A549 (cell line): ENCODE data around the gene IGF2R.

ENCODE experiments used
- EP300 ChIP-seq, 2 experiments: fragments of >200 bp; sonication (Bioruptor Twin); formaldehyde crosslinking; IDR thresholded peaks; 2 replicates in 1 of 2; 3 replicates in 1 of 2; pipeline ENCODE4 v1.6.1; 2016 to 2017
- KDM5A ChIP-seq: fragments of 200-600 bp; sonication (generic); IDR thresholded peaks from 2 replicates; pipeline ENCODE4 v1.6.1; 2016; ENCODE audit warnings: antibody characterized with exemption, mild to moderate bottlenecking
- NFE2L2 ChIP-seq: fragments of 150-350 bp; conservative IDR thresholded peaks from 2 replicates; pipeline ENCODE4 v1.6.1; 2014; ENCODE audit warnings: low read length
- PHF8 ChIP-seq: fragments of 200-600 bp; sonication (generic); IDR thresholded peaks from 2 replicates; pipeline ENCODE4 v1.6.1; 2016; ENCODE audit warnings: low read depth, mild to moderate bottlenecking, antibody characterized with exemption, moderate library complexity, borderline replicate concordance
- POLR2A ChIP-seq: IDR thresholded peaks from 2 replicates; pipeline ENCODE4 v1.6.1; 2012; ENCODE audit warnings: mild to moderate bottlenecking, low read length
- POLR2AphosphoS2 ChIP-seq: conservative IDR thresholded peaks from 2 replicates; pipeline ENCODE4 v1.6.1; 2012; ENCODE audit warnings: low read length, improper control_type of control experiment, inconsistent platforms
- RCOR1 ChIP-seq: fragments of 150-350 bp; IDR thresholded peaks from 2 replicates; pipeline ENCODE4 v1.6.1; 2014; ENCODE audit warnings: antibody characterized with exemption, low read length, low read depth
- TF ChIP-seq, protein P1 (sequence below): fragments of >200 bp; sonication (Bioruptor Twin); formaldehyde crosslinking; IDR thresholded peaks from 3 replicates; pipeline ENCODE4 v1.5.1; 2016
- TF ChIP-seq, protein P2 (sequence below): fragments of 200-600 bp; sonication (generic); IDR thresholded peaks from 2 replicates; pipeline ENCODE4 v1.6.1; 2016; ENCODE audit warnings: antibody characterized with exemption, mild to moderate bottlenecking, moderate library complexity
- TF ChIP-seq, protein P3 (sequence below): fragments of 150-350 bp; IDR thresholded peaks from 2 replicates; pipeline ENCODE4 v1.6.1; 2014; ENCODE audit warnings: low read depth, mild to moderate bottlenecking, low read length
- TF ChIP-seq, protein P4 (sequence below): fragments of 450-650 bp; IDR thresholded peaks from 2 replicates; pipeline ENCODE4 v1.6.1; 2014; ENCODE audit warnings: antibody characterized with exemption
- TF ChIP-seq, protein P5 (sequence below): fragments of >200 bp; sonication (Bioruptor Twin); formaldehyde crosslinking; IDR thresholded peaks from 2 replicates; pipeline ENCODE4 v1.6.1; 2016

DNA sequence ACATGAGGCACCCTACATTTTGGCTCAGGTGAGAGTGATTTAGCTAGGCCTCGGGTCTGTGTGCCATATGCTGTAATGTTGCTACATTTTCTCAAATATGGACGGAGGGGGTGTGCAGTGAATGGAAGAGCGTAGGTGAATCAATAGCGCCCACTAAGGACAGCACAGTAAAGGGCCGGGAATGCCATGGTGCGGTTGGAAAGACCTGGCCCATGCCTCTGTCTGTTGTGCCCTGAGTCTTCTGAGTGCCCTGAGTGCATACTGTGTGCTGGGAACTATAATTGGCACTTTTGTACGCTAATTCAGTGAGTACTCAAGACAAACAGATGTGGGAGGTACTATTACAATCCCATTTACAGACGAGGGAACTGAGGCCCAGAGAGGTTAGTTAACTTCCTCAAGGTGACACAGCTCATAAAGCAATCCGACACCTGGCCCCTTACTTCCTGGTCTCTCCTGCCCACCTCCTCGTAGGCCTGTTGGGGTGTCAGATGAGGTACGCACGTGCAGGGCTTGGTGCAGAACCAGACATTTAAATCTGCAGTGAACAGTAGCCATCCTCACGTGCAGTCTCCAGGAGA is 170.0 kb downstream of the IGF2R start:
- TF ChIP-seq RCOR1 = no peak
- no peak for TF ChIP-seq PHF8
- TF ChIP-seq, protein P1, sequence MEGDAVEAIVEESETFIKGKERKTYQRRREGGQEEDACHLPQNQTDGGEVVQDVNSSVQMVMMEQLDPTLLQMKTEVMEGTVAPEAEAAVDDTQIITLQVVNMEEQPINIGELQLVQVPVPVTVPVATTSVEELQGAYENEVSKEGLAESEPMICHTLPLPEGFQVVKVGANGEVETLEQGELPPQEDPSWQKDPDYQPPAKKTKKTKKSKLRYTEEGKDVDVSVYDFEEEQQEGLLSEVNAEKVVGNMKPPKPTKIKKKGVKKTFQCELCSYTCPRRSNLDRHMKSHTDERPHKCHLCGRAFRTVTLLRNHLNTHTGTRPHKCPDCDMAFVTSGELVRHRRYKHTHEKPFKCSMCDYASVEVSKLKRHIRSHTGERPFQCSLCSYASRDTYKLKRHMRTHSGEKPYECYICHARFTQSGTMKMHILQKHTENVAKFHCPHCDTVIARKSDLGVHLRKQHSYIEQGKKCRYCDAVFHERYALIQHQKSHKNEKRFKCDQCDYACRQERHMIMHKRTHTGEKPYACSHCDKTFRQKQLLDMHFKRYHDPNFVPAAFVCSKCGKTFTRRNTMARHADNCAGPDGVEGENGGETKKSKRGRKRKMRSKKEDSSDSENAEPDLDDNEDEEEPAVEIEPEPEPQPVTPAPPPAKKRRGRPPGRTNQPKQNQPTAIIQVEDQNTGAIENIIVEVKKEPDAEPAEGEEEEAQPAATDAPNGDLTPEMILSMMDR = no peak
- TF ChIP-seq, protein P2, sequence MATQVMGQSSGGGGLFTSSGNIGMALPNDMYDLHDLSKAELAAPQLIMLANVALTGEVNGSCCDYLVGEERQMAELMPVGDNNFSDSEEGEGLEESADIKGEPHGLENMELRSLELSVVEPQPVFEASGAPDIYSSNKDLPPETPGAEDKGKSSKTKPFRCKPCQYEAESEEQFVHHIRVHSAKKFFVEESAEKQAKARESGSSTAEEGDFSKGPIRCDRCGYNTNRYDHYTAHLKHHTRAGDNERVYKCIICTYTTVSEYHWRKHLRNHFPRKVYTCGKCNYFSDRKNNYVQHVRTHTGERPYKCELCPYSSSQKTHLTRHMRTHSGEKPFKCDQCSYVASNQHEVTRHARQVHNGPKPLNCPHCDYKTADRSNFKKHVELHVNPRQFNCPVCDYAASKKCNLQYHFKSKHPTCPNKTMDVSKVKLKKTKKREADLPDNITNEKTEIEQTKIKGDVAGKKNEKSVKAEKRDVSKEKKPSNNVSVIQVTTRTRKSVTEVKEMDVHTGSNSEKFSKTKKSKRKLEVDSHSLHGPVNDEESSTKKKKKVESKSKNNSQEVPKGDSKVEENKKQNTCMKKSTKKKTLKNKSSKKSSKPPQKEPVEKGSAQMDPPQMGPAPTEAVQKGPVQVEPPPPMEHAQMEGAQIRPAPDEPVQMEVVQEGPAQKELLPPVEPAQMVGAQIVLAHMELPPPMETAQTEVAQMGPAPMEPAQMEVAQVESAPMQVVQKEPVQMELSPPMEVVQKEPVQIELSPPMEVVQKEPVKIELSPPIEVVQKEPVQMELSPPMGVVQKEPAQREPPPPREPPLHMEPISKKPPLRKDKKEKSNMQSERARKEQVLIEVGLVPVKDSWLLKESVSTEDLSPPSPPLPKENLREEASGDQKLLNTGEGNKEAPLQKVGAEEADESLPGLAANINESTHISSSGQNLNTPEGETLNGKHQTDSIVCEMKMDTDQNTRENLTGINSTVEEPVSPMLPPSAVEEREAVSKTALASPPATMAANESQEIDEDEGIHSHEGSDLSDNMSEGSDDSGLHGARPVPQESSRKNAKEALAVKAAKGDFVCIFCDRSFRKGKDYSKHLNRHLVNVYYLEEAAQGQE = no peak
- TF ChIP-seq, protein P3, sequence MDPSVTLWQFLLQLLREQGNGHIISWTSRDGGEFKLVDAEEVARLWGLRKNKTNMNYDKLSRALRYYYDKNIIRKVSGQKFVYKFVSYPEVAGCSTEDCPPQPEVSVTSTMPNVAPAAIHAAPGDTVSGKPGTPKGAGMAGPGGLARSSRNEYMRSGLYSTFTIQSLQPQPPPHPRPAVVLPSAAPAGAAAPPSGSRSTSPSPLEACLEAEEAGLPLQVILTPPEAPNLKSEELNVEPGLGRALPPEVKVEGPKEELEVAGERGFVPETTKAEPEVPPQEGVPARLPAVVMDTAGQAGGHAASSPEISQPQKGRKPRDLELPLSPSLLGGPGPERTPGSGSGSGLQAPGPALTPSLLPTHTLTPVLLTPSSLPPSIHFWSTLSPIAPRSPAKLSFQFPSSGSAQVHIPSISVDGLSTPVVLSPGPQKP = no peak
- TF ChIP-seq KDM5A = no peak
- TF ChIP-seq, protein P4, sequence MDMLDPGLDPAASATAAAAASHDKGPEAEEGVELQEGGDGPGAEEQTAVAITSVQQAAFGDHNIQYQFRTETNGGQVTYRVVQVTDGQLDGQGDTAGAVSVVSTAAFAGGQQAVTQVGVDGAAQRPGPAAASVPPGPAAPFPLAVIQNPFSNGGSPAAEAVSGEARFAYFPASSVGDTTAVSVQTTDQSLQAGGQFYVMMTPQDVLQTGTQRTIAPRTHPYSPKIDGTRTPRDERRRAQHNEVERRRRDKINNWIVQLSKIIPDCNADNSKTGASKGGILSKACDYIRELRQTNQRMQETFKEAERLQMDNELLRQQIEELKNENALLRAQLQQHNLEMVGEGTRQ = no peak
- no peak for TF ChIP-seq EP300 (IDR thresholded peaks at IDR 0.05)
- no peak for TF ChIP-seq NFE2L2
- TF ChIP-seq POLR2A = no peak
- TF ChIP-seq, protein P5, sequence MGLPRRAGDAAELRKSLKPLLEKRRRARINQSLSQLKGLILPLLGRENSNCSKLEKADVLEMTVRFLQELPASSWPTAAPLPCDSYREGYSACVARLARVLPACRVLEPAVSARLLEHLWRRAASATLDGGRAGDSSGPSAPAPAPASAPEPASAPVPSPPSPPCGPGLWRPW = no peak
- TF ChIP-seq POLR2AphosphoS2 = no peak
